HG03442 (cell line): ENCODE data around the gene CELSR1.

Experiments
- ATAC-seq: cut with Tn5 transposase; IDR thresholded peaks from one replicate; pipeline ENCODE4 v1.9.1; 2021; ENCODE audit warnings: mild to moderate bottlenecking, moderate library complexity; ENCODE audit not compliant: unreplicated experiment

Gene CELSR1

DNA sequence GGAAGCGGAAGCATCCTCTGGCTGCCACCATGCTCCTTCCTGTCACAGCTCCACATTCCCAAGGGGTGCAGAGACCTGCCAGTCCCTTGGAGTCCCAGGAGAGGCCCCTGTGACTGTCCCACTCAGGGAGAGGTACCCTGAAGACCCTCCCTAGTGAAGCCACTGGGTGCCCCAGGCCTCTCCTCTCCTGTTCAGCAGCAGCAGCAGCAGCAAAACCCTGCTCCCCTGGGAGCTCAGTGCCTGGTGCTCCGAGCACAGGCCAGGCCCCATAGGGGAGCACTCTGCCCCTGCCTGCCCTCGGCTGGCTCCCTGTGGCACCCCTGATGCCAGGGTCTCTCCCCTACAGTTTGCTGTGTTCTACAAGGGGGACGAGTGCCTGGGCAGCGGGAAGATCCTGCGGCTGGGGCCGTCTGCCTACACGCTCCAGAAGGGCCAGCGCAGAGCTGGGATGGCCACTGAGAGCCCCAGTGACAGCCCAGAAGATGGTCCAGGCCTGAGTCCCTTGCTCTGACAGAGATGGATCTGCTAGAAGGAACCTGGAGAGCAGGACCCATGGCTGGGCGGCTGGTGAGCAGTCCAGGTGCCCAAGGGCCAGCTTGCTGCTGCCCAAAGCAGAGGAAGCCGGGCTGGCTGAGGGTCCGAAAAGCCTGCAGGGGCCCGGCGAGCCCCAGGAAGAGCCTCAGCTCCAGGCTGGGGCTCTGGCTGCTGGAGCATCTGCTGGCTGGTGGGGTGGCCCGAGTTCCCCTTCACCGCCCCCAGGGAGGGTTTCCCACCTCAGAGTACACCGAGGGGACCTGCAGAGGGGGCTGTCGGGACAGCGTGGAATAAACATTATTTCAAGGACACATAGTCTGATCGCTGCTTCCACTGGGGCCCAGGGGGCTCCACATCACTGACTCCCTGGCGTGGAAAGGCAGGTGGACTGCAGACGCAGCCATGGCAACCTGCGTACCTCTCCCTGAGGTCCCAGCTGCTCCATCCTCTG is 180.6 kb downstream of the CELSR1 start:
- no peak for ATAC-seq

DNA sequence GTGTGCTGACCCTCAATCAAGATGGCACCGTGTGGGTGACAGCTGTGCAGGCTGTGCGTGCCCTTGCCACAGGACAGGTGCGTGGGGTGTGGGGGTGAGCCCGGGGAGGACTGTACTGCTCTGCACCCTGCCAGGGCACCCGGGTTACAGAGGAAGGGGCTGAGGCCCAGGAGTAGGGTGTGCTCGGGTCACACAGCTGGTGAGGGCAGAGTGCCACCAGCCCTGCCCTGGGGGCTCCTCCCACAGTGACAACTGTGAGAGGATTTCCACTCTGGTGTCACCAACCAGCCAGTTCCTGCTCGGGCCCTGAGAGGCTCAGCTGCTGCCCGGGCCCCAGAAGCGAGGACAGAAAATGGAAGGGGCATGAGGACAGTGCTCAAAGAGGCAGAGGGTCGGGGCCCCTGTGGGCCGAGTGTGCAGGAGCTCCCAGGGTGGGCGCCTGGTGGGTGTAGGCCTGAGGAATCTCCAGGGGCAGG is 181.4 kb downstream of the CELSR1 start:
- no peak for ATAC-seq

DNA sequence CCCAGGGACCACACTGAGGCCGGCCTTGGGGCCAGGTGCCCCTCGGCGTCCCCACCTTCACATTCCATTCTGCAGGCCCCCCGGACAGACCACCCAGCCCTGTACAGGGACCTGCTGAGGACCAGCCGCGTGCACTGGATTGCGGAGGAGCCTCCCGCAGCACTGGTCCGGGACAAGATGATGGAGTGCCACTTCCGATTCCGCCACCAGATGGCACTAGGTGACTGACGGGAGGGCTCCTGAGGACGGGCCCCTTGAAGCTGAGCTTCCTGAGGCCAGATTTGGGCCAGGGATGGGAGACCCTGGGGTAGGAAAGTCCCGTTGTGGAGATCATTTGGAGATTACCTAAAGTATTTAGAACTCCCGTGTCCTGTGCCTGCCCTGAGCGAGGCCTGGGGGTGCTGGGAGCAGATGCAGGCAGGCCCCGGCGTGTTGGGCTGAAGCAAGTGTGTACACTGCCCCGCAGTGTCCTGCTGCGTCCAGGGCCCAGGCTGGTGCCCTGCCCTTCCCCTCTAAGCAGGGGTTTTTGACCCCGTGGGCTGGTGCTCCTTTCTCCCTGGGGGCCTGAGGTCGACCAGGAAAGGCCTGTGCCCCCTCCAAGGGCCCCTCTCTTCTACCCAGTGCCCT is 181.9 kb downstream of the CELSR1 start:
- ATAC-seq, result no peak

DNA sequence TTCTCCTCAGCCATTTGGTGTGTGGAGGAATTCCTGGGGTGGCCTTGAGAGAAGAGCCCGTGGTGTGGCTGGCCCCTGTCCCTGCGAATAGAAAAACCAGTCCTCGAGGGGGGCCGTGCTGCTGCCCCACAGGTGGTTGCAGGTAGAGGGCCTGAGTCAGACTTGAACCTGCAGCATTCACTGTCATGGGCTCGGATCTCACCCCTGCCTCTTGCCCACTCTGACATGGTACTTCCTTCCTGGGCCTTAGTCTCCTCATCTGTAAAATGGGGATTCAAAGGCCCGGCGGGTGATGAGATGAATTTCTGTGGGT is 182.5 kb downstream of the CELSR1 start:
- ATAC-seq, result no peak

DNA sequence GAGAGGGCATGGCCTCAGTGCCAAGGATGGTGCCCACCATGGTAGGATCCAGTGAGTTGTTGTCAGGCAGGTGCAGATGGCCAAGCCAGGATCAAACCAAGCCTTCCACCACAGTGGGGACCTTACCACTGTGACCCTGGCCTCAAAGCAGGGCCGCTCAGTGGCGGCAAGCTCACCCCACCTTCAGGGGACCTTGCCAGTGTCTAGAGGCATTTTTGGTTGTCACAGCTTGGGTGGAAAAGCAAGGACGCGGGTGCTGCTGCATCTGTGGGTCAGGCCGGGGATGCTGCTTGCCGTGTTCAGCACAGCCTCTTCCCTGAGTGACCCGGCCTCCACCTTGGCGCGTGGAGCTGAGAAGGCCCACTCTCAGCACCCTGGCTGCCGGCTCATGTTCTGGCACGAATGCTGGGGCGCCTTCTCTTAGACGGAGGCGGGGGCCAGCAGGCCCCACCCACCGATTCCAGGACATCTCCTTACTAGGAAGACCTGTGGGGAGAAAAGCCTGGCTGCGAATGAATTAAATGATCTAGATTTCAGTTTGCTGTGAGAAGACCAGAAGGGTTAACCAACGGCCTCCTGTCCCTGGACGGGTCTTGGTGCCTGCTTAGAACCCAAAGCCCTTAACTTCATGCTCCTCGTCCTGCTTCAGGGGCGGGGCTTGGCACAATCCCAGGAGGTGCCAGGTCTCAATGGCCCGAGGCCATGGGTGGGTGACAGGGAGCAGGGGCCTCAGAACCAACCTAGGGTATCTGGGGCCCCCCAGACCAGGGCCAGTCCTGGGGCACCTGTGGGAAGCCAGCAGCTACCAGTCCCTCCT is 183.0 kb downstream of the CELSR1 start:
- ATAC-seq, result no peak

DNA sequence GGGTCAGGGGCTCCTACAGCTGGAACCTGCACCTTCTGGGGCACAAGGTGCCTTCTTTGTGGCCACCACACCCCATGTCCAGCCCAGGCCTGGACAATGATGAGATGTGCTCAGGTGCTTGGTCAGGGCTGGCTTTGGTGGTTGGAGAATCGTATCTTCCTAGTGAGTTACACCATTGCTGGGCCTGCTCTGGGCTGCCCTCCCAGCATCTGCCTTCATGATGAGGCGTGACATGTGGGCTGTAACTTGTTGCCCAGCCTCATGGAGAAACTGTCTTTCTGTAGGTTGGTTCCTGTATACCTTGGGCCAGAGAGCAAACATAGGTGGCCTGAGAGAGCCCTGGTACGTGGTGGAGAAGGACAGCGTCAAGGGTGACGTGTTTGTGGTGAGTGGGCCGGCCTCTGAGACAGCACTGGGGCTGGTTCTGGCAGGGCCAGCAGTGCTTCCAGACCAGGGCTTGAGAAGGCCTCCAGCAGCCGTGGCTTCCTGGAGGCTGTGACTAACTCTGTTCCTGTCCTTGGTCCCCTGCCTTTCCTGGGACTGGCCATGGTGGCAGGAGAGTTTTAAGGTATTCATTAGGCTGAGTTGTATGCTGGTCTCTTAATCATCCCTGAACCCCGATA is 183.8 kb downstream of the CELSR1 start:
- ATAC-seq, result no peak

DNA sequence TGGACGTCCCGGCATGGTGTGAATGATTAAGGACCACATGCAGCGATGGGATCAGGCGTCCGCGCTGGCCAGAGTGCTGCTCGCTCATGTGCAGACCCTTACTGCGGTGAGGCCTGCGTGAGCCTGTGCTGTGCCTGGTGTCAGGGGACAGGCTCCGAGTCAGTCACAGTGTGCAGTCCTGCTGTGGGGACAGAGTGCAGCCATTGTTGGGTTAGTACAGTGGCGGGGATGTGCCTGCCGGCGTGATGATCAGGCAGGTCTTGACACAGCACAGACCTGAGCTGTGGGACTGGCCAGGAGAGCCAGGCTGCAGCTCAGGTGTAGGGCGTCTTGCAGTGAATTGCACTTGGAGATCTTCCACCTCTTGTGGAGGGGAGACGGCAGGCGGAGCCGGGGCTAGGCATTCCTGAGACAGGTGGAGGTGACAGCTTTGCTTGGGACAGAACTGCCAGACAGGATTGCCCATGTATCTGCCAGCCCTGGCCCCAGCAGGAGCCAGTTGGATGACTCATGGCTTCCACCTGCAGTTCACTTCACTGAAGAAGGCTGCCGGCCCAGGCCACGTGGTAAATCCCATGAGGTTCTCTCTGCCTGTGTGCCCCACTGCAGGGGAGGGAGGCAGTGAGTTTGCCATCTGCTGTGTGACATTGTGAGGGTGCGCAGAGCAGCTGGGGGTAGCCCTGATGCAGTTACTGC is 184.6 kb downstream of the CELSR1 start:
- no peak for ATAC-seq

DNA sequence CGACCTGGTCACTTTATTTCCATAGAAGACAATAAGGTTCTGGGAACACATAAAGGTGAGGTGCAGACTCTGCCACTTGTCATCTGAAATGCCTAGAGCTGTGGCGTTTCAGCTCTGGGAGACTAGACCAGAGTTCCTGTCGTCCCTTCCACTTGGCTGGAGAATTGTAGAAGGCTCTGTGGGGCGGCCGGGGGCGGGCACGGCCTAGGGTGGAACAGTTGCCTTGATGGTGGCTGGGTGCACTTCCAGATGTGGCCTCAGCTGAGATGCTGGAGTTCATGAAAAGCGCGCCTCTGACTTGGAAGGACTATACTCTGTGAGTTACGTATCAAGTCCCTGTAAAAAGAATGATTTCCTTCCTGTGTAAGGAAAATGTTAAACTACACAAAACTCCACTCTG is 185.1 kb downstream of the CELSR1 start:
- ATAC-seq, result no peak

DNA sequence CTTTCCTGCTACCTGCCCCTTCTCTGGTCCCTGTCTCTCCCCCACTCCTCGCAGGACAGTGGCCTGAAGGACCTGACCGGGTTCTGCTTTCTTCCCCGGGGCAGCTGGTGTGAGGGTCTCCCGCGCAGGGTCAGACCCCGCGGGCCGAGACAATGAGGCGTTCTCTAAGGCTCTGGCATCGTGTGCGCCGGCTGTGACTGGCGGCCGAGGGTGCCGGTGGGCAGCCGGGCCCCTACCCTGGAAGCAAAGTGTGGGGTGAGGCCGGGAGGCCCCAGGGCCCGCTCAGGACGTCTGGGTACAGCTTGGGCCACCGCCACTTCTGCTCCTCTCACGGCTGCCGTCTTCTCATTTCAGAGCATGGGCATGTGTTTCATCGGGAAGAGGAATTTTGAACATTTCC is 185.7 kb downstream of the CELSR1 start:
- ATAC-seq, result no peak

DNA sequence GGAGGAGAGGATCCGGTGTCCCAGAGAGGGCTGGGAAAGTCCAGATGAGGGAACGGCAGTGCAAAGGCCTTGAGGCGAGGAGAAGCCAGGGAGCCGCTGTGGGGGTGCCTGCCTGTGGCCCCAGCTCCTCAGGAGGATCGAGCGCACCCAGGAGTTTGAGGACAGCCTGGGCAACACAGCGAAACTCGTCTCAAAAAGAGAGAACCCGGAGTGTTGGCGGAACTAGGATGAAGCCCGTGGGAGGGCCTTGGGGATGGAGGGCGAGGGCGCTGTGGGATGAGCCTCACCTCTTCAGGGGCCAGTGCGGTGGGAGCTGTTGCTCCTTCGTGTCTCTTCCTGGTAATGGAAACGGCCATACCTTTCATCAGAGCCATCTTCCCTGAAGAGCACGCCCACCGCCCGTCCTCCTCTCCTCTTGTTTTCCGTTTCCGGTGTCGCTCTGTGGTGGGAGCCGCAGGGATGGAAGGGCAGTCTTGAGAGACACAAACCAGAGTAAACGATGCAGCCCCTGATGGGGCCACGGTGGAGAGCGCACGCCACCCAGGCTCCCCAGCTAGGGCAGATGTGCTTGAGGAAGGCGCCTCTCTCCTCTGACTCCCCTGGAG is 186.2 kb downstream of the CELSR1 start:
- no peak for ATAC-seq

DNA sequence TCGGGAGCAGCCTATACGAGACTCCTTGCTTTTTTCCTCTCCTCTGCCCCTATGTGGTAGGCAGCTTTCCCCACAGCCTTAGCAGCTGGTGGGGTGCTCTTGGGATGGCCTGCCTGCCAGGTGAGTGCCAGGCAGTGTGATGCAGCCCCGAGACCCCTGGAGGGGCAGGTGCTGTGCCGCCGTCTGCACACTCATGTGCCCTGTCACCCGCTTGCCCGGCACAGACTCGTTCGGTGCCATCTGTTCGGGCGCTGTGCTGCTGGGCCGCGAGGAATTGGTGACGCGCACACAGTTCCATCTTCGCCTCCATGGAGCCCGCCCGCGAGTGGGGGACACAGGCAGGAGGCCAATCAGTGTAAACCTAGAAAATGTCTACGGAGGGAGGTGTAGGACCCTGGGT is 186.8 kb downstream of the CELSR1 start:
- ATAC-seq, result no peak

DNA sequence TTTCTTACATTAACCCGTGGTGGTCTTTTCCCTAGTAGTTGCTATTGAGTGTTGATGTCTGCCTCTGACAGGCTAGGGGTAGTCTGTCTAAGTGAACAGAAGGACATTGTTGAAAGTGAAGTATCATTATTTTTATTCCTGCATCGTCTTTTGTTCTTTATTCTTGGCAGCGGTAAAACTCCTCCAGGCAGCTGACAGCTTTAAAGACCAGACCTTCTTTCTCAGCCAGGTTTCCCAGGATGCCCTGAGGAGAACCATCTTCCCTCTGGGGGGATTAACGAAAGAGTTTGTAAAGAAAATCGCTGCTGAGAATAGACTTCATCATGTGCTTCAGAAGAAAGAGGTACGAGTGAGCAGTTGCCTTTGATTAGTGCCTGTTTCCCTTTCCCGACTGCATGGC is 187.3 kb downstream of the CELSR1 start:
- no peak for ATAC-seq

DNA sequence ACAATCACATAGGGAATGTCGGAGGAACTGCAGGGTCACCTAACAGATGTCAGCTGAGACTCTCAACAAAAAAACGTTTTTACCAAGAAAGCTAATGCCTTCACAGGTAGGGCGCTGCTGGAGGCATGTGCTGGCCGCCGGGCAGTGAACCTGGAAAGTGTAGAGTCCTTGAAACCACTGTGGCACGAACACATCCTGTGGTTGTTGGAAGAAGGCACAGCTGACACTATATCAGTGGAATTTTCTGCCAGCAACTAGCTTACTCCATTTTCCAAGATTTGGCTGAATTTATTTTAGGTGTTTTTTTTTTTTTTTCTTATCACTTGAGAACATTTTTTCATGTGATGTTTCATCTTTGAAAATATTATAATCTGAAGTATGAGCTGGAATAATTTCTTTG is 187.7 kb downstream of the CELSR1 start:
- ATAC-seq, result no peak

DNA sequence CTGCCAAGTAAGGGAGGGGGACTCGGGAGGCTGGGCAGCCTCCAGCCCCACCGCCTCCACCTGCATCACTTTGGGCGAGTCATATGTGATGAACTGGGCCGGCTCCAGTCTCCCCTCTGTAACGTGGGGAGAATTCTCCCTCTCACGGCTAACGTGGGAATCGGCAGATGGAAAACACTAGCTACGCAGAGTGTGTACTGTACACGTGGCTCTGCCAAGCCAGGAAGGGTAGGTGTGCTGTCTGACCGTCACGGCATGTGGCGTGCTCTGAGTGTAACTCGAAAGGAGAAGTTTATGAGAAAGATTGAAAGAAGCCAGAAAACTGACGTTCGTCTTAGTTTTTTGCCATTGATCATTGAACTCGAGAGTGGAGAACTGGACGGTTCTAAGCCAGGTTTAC is 188.2 kb downstream of the CELSR1 start:
- ATAC-seq, result no peak

DNA sequence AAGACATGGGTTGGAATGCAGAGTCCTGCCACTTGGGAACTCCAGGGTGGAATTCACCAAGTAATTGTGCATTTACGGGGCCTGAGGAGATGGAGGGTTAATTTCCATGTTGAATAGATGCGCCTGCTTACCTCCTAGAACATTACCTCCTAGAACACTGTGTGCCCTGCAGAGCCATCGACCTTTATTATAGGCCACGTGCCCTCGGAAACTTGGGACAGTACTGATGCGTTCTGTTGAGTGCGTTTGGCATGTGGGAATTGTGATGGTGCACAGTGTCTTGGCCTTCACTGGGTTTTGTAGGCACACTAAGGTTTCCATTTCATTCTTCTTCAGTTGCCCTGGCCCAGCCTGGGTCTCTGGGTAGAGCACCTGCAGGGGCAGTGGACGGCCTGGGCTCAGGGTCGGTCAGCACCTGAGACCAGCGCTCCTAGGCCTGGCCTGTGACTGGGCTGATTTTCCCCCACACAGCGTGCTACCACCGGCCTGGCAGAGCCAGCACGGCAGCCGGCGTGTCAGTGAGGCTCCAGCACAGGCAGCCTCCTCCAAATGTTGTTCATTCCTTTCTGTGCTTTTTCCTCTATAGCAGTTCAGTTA is 189.2 kb downstream of the CELSR1 start:
- no peak for ATAC-seq

DNA sequence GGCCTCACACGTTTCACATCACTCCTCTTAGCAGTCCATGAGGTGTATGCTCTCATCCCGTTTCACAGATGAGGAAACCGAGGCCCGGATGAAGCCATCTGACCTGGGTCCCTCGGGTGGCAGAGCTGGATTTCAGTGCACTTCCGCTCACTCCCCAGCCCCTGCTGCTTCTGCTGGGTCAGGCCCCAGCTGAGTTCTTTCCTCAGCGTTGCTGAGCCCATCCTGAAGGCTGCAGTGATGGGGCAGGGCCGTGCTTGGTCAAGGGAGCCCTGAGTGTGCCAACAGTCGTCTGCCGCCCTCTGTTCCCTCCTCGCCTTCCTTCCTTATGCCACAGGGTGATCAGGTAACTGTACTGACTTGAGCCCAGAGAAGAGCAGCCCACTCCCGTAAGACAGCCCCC is 189.8 kb downstream of the CELSR1 start:
- no peak for ATAC-seq

DNA sequence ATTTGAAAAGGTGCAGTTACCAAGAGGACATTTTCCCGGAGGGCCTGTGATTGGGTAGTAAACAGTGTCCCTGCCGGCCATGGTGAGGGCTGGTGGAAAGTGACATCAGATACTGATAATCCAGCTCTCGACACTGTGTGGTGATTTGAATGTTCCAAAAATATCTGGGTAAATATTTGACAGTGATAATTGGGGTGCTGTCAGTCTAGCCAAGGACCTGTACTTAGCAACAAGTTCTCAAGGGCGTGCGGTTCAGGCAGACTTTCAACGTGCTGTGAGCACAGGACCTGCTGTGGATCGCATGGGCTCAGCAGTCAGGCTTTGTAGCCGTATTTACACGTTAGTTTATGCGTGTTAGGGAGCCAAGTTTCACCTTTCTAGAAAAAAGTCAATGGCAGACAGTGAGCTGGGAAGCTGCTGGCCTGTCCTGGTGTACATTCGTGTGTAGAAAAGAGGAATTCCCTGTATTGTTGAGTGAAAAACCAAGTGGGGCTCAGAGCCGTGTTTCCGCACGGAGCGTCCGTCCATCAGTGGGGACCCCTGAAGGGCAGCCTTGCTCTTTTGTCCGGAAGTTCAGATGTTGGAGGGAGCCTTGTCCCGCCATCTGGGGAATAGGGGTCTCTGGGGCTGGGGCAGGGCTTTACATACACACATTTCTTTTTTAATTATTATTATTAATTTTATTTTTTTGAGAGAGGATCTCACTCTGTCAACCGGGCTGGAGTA is 190.6 kb downstream of the CELSR1 start:
- no peak for ATAC-seq

DNA sequence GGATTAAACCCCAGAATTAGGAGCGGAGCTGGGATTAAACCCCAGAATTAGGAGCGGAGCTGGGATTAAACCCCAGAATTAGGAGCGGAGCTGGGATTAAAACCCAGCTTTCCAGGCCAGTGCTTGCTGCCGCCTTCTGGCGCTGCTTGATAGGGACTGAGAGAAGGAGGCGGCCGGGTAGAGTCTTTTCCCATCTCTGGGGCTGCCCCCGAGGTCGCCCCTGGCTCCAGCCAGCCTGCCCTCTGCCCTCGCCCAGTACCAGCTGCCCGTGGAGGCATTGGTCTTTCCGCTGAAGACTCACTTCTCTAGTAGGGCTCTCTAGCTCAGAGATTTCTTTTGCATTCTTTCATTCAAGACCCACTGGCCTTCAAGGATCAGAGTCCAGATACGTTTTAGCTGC is 196.7 kb downstream of the CELSR1 start:
- no peak for ATAC-seq

DNA sequence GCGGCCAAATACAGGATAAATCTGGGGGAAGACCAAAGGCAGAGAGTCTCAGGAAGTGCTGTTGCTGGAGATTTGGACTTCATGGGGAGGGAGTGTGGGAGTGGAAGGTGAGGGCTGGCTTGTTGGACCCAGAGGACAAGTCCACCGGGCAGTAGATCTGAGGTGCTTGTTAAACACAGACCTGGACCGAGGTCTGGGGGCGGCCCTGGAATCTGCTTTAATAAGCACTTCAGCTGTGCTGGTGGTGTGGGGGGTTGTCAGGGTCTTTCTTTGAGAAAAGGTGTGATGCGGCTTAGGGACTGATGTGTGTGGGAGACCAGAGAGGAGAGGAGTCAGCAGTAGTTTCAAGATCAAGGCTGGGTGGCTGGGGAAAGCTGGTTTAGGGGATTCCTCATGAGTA is 197.5 kb downstream of the CELSR1 start:
- ATAC-seq, result no peak
